Inflammatory macrophage (primary cell): ENCODE measurements around the gene TSPAN9.

Source experiments
- DNase-seq, 2 donors: peaks; one replicate each; pipeline ENCODE4 v3.0.0-alpha.2; 2020 to 2022

The TSPAN9 gene

GRCh38 chr12:3078086-3078820 lies 1.1 kb downstream of the TSPAN9 start:
- DNase-seq: no peak

- no peak for DNase-seq
These were observed 3.9 kb downstream of the TSPAN9 start for GRCh38 chr12:3081091-3081490.

DNA sequence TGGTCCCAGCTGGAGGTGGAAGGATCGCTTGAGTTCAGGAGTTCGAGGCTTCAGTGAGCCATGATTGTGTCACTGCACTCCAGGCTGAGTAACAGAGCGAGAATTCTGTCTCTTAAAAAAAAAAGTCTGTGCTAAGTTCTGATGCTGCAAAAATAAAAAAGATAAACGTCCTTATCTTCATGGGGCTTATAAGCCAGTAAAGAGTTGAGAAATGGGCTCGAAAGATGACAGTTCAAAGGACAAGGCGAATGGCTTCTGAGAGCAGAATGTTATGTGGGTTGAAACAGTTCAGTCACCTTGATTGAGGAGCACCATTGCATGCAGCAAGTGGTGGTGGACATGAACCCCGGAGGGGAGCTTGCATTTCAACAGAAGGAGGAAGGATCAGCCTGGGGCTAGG lies 4.7 kb downstream of the TSPAN9 start:
- DNase-seq: no peak

DNA sequence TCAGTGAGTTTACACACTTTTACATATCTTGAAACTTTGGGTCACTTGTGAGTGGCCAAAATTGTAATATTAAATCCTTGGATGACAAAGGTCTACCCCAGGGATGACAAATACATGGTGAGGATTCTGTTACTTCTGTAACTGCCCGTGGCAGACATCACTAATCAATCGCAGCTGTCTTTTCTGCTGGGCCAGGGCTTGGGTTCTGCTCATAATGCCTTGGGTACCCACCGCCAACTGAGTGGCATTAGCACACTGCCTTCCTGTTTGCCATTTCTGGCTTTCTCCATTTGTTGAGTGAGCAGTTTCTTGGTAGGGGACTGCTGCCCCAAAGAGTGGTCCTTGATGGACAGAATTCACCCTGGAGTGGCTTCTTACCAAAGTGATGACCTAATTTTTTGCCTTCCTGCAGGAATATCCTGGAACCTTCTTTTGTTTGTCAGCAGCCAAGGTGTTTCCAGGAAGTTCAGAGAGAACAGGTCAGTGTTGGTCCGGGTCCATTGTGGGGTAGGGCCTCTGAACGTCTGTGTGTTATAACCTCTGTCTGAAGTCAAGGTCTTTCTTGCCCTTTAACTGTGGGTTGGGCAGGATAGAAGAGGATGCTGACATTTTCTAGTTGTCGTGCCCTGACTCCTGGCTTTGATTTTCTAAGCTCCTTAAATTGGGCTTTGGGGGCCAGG lies 6.2 kb downstream of the TSPAN9 start:
- DNase-seq: no peak

- DNase-seq: no peak
These were observed 6.8 kb downstream of the TSPAN9 start for GRCh38 chr12:3083921-3084347.

DNA sequence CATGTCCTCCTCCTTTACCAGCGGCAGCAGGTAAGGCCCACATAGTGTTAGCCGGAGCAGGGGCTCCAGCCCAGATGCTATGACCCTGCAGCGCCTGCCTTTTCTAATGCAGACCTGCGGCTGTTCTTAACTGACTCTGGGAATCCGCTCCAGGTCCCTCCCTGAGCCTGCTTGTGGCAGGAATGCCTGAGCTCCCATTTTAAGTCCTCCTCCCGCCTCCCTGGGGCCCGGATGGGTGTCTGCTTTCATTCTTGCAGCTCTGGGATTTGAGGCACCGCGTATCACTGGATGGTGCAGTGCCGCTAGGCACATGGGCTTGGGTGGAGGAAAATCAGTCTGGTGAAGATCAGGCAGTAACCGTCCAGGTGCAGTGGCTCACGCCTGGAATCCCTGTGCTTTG lies 7.6 kb downstream of the TSPAN9 start:
- no peak for DNase-seq

- no peak for DNase-seq
These were observed 8.4 kb downstream of the TSPAN9 start for GRCh38 chr12:3085341-3086139.

- no peak for DNase-seq
These were observed 9.0 kb downstream of the TSPAN9 start for GRCh38 chr12:3086211-3086610.

DNA sequence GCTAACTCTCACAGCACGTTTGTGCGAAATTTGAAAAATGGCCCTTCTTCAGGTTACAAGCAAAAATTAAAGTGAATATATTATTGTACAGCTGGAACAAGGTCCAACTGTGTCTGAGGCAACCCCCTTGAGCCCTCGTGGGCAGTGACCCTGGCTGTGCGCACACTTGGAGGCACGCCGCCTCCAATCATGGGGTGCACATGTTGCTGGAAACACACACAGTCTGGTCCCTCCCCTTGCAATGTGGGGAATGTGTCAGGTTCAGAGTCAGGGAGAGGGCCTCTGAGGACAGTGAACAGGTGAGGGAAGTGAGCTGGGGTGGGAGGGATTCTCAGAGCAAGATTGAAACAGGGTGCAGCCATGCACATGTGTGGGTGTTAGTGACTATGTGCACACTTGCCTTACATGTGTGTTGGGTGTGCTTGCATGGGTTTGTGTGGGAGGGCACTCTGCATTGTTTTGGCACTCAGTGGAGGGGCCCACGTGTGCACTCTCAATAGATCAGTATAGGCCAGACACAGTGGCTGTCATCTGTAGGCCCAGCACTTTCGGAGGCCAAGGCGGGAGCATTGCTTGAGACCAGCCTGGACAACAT lies 9.6 kb downstream of the TSPAN9 start:
- no peak for DNase-seq

DNA sequence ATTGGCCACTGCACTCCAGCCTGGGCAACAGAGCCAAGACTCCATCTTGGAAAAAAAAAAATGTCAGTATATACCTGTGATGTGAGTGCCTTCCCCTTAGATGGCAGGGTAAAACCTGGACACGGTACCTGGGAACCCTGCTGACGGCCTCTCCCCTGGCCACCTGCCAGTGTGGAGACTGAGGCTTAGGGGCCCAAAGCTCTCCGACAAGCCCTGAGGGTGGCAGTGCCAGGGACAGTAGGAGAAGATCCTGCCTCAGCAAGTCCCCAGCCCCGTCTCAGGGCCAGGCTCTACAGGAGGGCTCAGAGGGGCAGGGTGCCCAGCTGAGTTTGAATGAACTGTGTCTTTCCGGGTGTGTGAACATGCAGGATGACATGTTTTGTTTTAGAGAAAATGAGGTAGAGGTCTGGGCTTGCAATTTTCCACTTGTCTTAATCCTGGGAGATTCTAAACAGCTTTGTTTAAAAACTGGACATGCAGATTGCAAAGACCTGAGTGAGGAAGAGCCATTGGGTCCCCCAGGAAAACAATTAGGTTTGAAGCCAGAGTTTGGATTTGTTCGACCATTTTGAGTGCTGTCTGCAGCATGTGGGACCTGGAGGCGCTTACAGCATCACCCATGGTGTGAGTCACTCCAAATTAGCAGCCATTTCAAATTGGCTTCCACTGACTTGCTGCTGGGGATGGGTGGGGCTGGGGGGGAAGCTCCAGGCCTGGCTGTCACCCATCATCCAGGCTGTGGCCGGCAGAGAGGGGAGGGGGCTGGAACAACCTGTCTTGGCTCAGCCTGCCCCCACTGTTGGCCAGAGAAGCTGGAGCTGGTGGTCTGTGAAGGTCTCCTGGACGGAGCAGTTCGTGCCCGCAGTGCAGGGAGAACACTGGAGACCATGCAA lies 10.8 kb downstream of the TSPAN9 start:
- no peak for DNase-seq

DNA sequence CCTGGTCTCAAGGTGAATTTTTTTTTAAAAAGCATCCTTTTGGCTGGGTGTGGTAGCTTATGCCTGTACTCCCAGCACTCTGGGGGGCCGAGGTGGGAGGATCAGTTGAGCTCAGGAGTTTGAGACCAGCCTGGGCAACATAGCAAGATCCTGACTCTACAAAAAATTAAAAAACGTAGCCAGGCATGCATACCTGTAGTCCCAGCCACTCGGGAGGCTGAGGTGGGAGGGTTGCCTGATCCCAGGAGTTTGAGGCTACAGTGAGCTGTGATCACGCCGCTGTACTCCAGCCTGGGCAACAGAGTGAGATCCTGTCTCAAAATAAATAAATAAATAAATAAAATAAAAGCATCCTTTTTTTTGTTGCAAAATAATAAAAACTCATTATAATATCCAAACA lies 12.4 kb downstream of the TSPAN9 start:
- DNase-seq: no peak

- no peak for DNase-seq
These were observed 13.3 kb downstream of the TSPAN9 start for GRCh38 chr12:3090240-3091037.

GRCh38 chr12:3091038-3091319 lies 13.8 kb downstream of the TSPAN9 start:
- no peak for DNase-seq

DNA sequence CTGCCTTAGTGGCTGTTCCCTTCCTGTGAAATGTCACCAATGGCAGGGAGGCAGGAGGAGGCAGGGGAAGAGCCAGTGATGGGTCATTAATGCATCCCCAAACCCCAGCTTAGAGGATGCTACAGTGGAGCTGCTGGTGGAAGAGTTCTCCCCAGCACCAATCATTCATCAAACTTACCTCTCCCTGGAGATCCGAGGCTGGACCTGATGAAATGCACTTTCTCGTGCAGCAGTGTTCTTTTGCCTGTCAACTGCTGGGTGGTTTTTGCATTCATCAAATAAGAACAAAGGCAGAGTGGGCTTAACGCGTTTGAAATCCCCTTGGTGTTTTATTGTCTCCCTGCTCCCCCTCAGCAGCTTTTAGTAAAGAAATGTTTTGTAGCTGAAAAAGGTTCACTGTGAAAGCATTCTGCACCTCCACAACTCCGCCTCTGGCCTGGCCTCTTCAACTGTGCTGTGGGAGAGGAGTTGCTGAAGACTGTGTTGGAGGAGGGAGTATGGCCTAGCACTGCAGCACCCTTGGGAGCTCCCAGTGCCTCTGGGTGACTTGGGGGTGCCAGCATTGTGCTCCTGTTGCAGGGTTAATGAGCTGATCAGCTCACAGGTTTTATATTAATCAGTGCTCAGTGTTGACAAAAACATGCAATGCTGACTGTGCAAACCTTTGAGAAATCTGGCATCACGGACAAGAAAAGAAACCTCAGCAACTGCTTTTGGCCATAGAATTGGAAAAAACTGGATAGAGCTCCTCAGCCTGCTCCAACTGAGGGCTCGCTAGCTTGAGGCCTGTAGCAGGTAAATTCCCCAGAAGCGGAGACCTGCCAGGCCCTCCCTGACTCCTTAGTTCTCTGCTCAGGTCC lies 14.4 kb downstream of the TSPAN9 start:
- DNase-seq: no peak

GRCh38 chr12:3092764-3093163 lies 15.6 kb downstream of the TSPAN9 start:
- DNase-seq: no peak

DNA sequence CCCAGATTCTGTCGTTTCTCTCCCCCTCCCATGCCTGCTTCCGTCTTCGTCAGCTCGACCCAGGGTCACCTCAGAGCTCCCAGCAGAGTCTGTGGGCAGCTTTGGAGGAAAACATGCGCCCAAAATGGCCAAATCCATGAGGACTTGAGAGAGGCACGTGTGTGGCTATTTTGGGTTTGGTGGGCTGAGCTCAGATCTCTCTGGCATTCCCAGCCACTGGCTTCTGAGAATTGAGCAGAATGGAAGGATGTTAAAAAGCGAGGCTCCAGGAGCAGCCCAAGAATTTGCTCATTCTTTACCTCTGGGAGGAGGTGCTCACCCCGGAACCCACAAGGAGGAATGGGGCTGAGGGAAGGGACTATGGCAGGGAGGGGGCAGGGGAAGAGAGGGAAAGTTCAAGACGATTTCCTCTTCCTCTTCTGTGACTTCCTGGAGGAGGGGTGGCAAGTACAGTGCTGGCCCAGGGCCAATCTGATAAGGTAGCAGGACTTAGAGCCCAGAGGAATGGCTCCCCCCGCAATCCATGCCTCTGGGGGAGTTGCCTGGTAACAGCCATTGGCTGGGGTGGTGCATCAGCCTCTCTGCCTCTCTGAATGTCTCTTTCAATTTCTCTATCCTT lies 20.1 kb downstream of the TSPAN9 start:
- DNase-seq: no peak

GRCh38 chr12:3097836-3098235 lies 20.7 kb downstream of the TSPAN9 start:
- DNase-seq: no peak

- DNase-seq: no peak
These were observed 21.3 kb downstream of the TSPAN9 start for GRCh38 chr12:3098436-3098835.

GRCh38 chr12:3099146-3099545 lies 22.0 kb downstream of the TSPAN9 start:
- DNase-seq: no peak
